NT2/D1 (cell line): Measurements from ENCODE around the gene GPR18.
"Not testable (repeated sequence)": the region's sequence is repeated elsewhere in the genome, so short reads cannot be mapped to it uniquely, and the experiment has no call there.

Experiments used
- DNase-seq: peaks from one replicate; pipeline ENCODE4 v3.0.0-alpha.2; 2011; ENCODE audit warnings: low read depth, low spot score
- H3K27me3 ChIP-seq: 2 replicates; pipeline ENCODE4 v1.6.0; 2011; ENCODE audit warnings: mild to moderate bottlenecking; ENCODE audit not compliant: insufficient read length, insufficient read depth
- H3K36me3 ChIP-seq: 2 replicates; pipeline ENCODE4 v1.6.1; 2011; ENCODE audit warnings: mild to moderate bottlenecking, low read length, mixed read lengths; ENCODE audit not compliant: insufficient read depth, insufficient read length
- H3K4me1 ChIP-seq: 2 replicates; pipeline ENCODE4 v1.5.1; 2011; ENCODE audit not compliant: insufficient read depth, insufficient read length
- H3K4me3 ChIP-seq: 2 replicates; pipeline ENCODE4 v1.5.1; 2011; ENCODE audit warnings: low read depth; ENCODE audit not compliant: insufficient read length
- H3K9ac ChIP-seq: 2 replicates; pipeline ENCODE4 v1.6.0; 2011; ENCODE audit warnings: low read depth; ENCODE audit not compliant: insufficient read length
- H3K9me3 ChIP-seq: 2 replicates; pipeline ENCODE4 v1.5.1; 2011; ENCODE audit warnings: mild to moderate bottlenecking, low read length; ENCODE audit not compliant: insufficient read depth
- SUZ12 ChIP-seq: IDR thresholded peaks from 2 replicates; pipeline ENCODE4 v1.6.1; 2011; ENCODE audit not compliant: insufficient read length, insufficient read depth; ENCODE audit errors: extremely low read depth
- YY1 ChIP-seq: IDR thresholded peaks from 2 replicates; pipeline ENCODE4 v1.6.1; 2011; ENCODE audit not compliant: insufficient read length, insufficient read depth
- ZNF274 ChIP-seq: IDR thresholded peaks from 2 replicates; pipeline ENCODE4 v1.6.1; 2011; ENCODE audit warnings: mild to moderate bottlenecking, low read depth, low read length

The GPR18 gene

DNA sequence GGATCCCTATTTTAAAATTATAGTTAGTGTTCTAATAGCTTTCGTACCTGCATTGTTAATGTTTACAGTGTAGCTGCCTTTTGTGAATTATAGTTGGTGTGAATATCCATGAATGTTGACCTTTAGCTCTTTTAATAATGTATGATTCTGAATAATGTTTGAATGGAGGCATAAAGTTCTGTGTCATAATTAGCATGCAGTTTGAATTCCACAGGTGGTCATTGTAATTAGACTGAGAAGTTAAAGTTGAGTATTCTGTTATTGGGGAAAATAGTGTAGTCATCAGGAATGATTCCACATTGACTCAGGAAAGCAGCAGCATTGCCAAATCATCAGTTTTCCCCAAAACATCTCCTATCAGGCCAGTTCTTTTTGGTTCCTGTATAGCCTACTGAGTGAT lies 12.1 kb downstream of the GPR18 start:
- no peak overlapping the region for H3K9ac ChIP-seq
- no peaks in the 10 kb centered on the region; the same call in 1 of the 2 replicates for H3K9me3 ChIP-seq
- DNase-seq: no peak
- TF ChIP-seq ZNF274 (no peak), YY1 (no peak), SUZ12 (no peak)
- H3K27me3 ChIP-seq: no peaks in the 10 kb centered on the region
- no peaks in the 10 kb centered on the region for H3K4me1 ChIP-seq
- H3K4me3 ChIP-seq: no peak overlapping the region
- peaks cover 10% of the 10 kb centered on the region for H3K36me3 ChIP-seq

DNA sequence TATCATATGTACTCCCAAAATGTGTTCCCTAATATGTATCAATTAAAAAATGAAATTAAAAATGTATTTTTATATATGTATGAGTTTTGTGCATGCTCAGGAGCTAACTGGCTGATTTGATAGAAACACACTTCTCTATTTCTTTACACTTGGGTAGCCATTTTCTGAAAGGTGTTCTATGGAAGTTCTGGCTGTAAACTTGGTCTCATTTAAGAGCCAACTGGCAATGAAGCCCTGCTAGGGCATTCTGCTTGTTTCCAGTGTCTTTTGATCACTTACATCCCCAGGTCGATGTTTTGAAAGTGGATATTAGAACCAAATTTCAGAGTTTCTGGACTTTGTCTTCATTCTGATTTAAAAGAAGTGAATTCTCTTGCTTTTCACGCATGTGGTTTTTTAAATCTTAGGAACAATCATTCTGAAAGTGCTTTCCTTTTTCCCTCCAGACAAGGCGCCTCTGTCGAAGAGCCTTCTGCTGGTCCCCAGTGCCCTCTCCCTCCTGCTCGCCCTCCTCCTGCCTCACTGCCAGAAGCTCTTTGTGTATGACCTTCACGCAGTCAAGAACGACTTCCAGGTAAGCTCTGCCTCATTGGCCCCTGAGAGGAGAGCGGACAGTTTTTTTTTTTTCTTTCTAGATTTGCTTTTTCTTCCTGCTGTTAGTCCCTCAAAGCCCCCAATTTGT lies 20.1 kb downstream of the GPR18 start:
- Histone ChIP-seq H3K36me3 (peaks cover 25% of the 10 kb centered on the region), H3K4me3 (no peak overlapping the region), H3K4me1 (no peaks in the 10 kb centered on the region), H3K9ac (no peak overlapping the region), H3K27me3 (no peaks in the 10 kb centered on the region), H3K9me3 (peaks cover 4% of the 10 kb centered on the region; the same call in 1 of the 2 replicates)
- no peak for DNase-seq
- TF ChIP-seq SUZ12 (no peak), YY1 (no peak), ZNF274 (no peak)

DNA sequence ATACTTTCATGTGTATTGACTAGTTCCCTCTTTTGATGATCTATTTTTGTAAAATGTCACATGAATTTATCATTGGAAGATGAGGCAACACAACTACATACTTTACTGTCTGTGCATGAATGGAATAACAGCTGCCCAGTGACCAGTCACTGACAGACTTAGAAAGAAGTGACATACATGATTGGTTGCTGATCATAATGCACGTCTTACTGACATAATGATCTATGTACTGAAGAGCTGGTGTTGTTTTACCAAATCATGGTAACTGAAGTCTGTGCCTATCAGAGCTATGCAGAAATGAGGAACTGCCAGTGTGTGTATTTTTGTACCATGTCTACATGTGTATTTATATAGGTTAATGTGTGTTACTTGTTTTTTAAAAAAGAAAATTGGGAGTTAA lies 26.5 kb downstream of the GPR18 start:
- Histone ChIP-seq H3K9me3 (no peaks in the 10 kb centered on the region), H3K27me3 (no peaks in the 10 kb centered on the region), H3K9ac (no peak overlapping the region), H3K36me3 (no peaks in the 10 kb centered on the region), H3K4me1 (no peaks in the 10 kb centered on the region), H3K4me3 (no peak overlapping the region)
- DNase-seq: no peak
- no peak for TF ChIP-seq YY1
- TF ChIP-seq SUZ12: no peak
- no peak for TF ChIP-seq ZNF274

GRCh38 chr13:99230991-99231390 lies 27.2 kb downstream of the GPR18 start:
- Histone ChIP-seq H3K4me1 (no peaks in the 10 kb centered on the region), H3K9ac (no peak overlapping the region)
- no peak for DNase-seq

DNA sequence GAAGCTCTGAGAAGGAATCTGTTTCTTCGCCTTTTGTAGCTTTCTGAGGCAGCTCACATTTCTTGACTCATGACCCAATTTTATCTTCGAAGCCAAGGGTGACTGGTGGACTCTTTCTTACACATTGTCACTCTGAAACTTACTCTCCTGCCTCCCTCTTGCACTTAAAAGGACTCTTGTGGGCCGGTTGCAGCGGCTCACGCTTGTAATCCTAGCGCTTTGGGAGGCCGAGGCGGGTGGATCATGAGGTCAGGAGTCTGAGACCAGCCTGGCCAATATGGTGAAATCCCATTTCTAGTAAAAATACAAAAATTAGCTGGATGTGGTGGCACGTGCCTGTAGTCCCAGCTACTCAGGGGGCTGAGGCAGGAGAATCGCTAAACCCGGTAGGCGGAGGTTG lies 27.6 kb downstream of the GPR18 start:
- not testable (repeated sequence) for H3K9me3 ChIP-seq

More at GRCh38 chr13:99230991-99231390, 27.2 kb downstream of the GPR18 start:
- Histone ChIP-seq H3K36me3 (no peaks in the 10 kb centered on the region), H3K27me3 (no peaks in the 10 kb centered on the region), H3K9me3 (no peaks in the 10 kb centered on the region), H3K4me3 (no peak overlapping the region)
- TF ChIP-seq YY1 (no peak), SUZ12 (no peak), ZNF274 (no peak)

GRCh38 chr13:99228737-99229691 lies 29.2 kb downstream of the GPR18 start:
- Histone ChIP-seq H3K4me1 (no peaks in the 10 kb centered on the region), H3K9ac (no peak overlapping the region), H3K4me3 (no peak overlapping the region), H3K36me3 (no peaks in the 10 kb centered on the region), H3K27me3 (no peaks in the 10 kb centered on the region), H3K9me3 (no peaks in the 10 kb centered on the region)
- DNase-seq: no peak
- TF ChIP-seq ZNF274 (no peak), YY1 (no peak), SUZ12 (no peak)

More for the DNA sequence above, 27.6 kb downstream of the GPR18 start:
- H3K4me3 ChIP-seq, H3K27me3 ChIP-seq, H3K36me3 ChIP-seq, H3K9ac ChIP-seq, H3K4me1 ChIP-seq, DNase-seq: not testable (repeated sequence)

DNA sequence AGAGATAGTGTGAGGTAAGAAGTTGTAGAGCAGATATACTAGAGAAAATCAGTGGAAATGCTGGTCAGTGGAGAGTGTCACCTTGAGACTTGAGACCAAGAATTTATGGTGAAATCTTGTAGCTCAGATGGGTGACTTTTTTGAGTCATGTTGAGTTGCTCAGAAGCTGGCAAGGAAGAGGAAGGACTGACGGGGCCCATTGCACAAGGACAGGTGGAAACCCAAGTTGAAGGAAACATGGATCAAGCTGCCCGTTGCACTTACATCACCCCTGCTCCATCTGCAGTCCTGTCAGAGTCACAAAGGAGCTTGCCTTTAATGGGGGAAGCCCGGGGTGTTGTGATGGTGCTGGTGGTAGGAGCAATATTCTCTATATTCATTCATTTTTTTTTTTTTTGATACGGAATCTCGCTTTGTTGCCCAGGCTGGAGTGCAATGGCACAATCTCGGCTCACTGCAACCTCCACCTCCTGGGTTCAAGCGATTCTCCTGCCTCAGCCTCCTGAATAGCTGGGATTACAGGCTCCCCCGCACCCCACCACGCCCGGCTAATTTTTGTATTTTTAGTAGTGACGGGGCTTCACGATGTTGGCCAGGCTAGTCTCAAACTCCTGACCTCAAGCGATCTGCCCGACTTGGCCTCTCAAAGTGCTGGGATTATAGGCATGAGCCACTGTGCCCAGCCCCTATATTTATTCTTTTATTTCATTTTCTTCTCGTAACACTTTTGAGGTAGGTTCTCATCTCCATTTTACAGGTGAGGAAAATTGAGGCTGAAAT lies 30.1 kb downstream of the GPR18 start:
- Histone ChIP-seq H3K4me3 (no peak overlapping the region), H3K9me3 (no peaks in the 10 kb centered on the region), H3K27me3 (no peaks in the 10 kb centered on the region), H3K4me1 (no peaks in the 10 kb centered on the region), H3K36me3 (no peaks in the 10 kb centered on the region), H3K9ac (no peak overlapping the region)
- no peak for DNase-seq
- TF ChIP-seq YY1: no peak
